ENCODE results near the gene BBS1.

BBS1 gene

GRCh38 chr11:66477263-66478201 is 32.9 kb upstream of the BBS1 start:
- no peak for DNase-seq (ENCODE audit: low read depth, low spot score)

- no peak for DNase-seq (ENCODE audit: low read depth, low spot score)
Measured at GRCh38 chr11:66478729-66479393, 31.6 kb upstream of the BBS1 start.

DNA sequence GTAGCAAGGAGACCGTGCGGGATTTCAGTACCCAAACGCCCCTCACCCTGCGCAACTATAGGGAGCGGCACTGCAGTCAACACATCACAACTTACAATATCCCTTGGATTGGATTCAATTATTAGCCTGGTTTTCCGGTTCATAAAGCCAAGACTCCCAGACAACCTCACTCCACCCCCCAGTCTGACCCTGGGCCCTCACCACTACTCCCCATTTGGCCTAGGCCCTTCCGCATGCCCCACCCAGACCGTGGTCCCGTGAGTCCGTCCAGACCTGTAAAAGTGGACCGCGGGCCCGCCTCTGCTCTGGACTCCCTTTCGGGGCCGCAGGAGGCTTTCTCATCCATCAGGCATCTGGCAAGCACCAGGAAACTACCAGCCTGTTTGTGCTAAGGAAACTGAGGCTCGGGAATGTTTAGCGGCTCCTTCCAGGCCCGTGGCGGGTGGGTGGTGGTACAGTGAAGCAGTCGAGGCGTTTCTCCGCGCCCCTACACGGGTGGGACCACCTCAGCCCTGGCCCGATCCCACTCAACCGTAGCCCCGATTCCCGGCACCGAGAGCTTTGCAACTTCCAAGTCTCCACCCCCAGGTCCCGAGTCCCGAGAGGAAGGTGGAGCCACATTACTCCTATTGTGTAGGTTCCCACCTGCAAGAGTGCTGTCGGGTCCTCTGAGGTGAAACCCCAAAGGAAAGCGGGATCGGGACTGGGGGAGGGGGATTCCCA is 30.9 kb upstream of the BBS1 start:
- DNase-seq (ENCODE audit: low read depth, low spot score), result no peak

- peak; percentile 89 for DNase-seq (ENCODE audit: low read depth, low spot score)
Measured at GRCh38 chr11:66480117-66480938, 30.1 kb upstream of the BBS1 start, which contains the start of gene DPP3. TSS of gene DPP3 (plus strand) at chr11:66480434. CDS start at chr11:66482201, 1,767 bp downstream.

DNA sequence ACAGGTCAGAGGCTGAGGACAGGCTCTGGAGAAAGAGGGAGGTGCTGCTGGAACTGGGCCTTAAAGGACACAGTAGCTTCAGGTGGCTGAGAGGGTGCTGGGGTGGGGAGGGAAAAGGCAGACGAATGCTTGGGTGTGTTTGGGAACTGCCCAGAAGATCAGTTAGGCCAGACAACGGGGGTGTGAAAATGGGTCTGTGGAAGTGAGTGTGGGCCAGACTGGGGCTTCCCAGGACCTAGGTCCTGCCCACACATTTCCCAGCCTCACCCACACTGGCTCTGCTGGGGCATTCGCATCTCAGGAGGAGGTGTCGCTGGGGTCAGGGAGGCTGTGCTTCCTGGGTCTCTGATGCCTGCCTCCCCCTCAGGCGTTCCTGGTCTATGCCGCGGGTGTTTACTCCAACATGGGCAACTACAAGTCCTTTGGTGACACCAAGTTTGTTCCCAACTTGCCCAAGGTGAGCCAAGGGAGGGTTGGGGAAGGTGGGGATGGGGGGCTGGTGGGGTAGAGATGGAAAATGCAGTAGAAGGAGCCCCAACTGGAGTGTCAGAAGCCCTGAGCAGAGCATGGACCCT is 25.5 kb upstream of the BBS1 start:
- DNase-seq (ENCODE audit: low read depth, low spot score), result no peak

GRCh38 chr11:66488957-66489356 is 21.5 kb upstream of the BBS1 start:
- DNase-seq (ENCODE audit: low read depth, low spot score), result no peak

- no peak for DNase-seq (ENCODE audit: low read depth, low spot score)
Measured at GRCh38 chr11:66489636-66490035, 20.8 kb upstream of the BBS1 start.

GRCh38 chr11:66491315-66491935 is 19.0 kb upstream of the BBS1 start:
- no peak for DNase-seq (ENCODE audit: low read depth, low spot score)

DNA sequence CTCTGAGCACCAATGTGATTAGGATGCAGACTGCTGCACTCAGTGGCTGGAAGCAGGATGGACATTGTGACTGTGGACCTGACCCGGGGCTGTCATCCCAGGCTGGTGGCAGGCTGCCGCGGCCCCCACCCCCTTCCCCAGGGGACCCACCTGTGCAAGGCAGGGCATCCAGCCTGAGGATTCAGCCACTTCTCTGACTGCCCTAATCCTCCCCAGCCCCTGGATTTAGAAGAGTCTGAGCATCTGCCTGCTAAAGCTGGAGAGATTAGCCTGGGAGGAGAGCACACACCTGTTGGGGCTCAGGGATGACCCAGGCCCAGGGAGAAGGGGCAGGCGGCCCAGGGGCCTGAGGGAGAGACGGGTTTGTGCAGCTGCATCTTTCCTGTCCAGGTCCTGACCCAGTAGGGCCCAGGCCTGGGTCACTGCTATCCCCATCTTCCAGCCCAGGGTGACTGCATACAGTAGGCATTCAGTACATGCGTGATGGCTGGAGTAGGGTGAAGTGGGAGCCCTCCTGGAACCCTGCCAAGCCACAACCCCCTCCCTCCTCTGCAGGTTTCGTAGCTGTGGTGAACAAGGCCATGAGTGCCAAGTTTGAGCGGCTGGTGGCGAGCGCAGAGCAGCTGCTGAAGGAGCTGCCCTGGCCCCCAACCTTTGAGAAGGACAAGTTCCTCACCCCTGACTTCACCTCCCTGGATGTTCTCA is 18.1 kb upstream of the BBS1 start:
- no peak for DNase-seq (ENCODE audit: low read depth, low spot score)

- DNase-seq (ENCODE audit: low read depth, low spot score), result no peak
Measured at GRCh38 chr11:66493130-66493529, 17.3 kb upstream of the BBS1 start.

DNA sequence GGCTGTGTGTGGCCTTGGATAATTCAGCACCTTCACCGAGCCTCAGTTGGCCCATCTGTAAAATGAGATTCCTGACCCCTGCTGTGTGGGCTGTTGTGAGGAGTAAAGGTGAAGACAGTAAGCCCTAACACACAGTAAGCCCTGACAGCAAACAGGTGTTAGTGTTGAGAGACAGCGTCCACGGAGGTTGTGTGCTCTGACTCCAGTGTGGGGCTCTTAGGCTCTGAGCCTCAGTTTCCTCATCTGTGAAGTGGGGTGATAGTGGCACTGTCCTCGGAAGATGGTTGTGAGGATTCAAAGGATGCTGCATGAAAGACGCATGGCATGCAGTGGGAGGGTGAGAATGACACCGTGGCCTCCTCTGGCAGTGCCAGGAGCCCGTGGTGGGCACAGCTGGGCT is 16.0 kb upstream of the BBS1 start:
- no peak for DNase-seq (ENCODE audit: low read depth, low spot score)

DNA sequence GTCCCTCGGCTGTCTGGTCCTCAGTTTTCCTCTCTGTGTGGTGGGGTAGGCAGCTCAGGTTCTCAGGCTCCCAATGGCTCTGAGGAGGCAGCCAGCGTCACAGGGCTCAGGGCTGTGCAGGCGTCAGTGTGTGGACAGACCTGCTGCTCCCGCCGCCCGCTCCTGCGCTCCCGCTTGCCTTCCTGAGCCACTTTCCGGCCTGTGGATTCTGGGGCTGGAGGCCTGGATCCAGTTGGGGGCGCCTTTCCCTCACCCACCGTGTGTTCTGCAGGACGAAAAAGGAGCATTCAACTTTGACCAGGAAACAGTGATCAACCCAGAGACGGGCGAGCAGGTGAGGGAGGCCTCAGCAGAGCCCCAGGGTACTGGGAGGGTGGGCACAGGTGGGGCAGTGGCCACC is 15.5 kb upstream of the BBS1 start:
- no peak for DNase-seq (ENCODE audit: low read depth, low spot score)

DNA sequence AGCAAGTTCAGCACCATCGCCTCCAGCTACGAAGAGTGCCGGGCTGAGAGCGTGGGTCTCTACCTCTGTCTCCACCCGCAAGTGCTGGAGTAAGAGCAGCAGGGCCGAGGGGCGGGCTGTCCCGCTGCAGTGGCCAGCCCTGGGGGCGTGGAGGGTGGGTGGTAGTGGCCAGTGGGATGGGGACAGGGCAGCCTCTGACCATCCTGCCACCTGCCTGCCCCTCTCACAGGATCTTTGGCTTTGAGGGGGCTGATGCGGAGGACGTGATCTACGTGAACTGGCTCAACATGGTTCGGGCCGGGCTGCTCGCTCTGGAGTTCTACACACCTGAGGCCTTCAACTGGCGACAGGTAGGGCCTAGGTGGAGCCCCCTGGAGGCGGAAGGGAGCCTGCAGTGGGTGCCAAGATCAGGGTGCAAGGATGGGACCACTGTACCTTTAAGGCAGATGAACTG is 15.0 kb upstream of the BBS1 start:
- no peak for DNase-seq (ENCODE audit: low read depth, low spot score)

DNA sequence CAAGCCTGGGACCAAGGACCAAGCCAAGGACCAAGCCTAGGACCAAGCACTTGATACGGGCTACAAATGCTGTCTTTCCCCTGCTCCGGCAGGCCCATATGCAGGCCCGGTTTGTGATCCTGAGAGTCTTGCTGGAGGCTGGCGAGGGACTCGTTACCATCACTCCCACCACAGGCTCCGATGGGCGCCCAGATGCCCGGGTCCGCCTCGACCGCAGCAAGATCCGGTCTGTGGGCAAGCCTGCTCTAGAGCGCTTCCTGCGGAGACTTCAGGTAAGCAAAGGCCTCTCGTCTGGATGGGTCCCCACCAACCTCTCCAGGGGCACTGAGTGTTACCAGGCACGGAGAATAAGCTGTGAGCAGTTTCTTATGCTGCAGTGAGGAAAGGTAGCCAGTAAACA is 13.2 kb upstream of the BBS1 start:
- no peak for DNase-seq (ENCODE audit: low read depth, low spot score)

GRCh38 chr11:66498506-66498905 is 11.9 kb upstream of the BBS1 start:
- DNase-seq (ENCODE audit: low read depth, low spot score), result no peak

GRCh38 chr11:66505276-66505816 is 5.1 kb upstream of the BBS1 start:
- DNase-seq (ENCODE audit: low read depth, low spot score), result no peak

DNA sequence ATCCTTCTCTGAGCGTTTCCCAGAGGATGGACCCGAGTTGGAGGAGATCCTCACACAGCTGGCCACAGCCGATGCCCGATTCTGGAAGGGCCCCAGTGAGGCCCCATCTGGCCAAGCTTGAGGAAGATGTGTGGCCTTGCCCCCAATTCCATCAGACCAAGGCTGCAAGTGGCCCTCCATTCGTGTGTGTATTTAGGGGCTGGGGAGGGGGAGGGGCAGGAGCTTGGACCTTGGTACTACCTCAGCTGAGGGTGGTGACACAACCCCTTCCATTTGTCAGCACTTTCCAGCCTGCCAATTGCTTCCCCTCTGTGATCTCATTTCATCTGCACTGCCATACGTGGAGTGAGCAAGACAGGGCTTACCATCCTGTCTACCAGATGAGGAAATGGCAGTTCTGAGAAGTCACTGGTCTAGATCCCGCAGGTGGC is 1.3 kb upstream of the BBS1 start:
- DNase-seq (ENCODE audit: low read depth, low spot score), result no peak

DNA sequence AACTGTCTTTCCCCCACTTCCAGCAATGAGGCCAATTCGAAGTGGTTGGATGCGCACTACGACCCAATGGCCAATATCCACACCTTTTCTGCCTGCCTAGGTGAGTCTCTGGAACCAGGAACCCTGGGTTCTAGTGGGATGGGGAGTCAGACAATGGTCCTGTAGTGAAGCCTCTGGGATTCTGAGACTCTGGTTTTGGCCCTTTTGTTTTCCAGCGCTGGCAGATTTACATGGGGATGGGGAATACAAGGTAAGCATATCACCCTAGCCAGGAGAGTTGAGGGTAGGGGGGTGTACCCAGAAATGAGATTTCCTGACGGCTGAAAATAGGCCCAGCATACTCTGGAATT is 530 bp downstream of the BBS1 start:
- no peak for DNase-seq (ENCODE audit: low read depth, low spot score)

- no peak for DNase-seq (ENCODE audit: low read depth, low spot score)
Measured at GRCh38 chr11:66523611-66524010, 13.2 kb downstream of the BBS1 start.
